ENCODE measurements around the gene ARRDC2. TPM values are rescaled to one million over a fixed set of nuclear protein-coding genes. Genes with fewer than 3 reads are reported as not detected.
A peak's percentile ranks its signal among the peaks of the same experiment; 100 is the strongest.

The ARRDC2 gene
- total RNA-seq, 6 experiments from 2014 or later, result 5.3 to 8.1 (median 7.0) TPM

DNA sequence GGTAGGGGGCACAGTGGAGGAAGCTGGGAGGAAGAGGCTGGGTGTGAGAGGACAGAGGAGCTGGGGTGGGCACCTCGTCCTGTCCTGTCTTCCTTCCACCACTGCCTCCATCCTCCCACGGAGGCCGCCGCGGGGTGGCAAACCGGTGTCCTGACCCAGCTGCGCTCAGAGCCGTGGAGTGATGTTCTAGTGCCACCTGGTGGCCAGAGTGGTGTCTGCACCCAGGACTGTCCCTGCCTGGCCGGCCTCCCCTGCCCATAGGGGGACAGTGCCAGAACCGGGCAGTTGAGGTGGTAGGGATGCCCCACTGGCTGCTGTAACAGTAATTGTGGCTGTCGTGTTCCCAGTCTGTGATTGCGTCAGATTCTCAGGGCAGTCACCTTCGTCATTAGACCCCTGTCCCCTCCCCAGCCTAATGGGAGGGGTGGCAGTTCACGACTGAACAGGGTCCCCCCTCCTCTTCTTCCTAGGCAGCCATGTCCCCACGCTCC, 11.1 kb upstream of the ARRDC2 start:
- Mint-ChIP-seq H3K4me3 (no peak overlapping the region), H3K9me3 (no peaks in the 10 kb centered on the region), H3K4me1 (ENCODE audit: low read depth) (peaks cover 12% of the 10 kb centered on the region), H3K27me3 (ENCODE audit: insufficient read depth) (peaks cover 4% of the 10 kb centered on the region), H3K27ac (peak overlapping the region; percentile 31; the same call in 1 of the 2 replicates), H3K36me3 (ENCODE audit: low read depth) (no peaks in the 10 kb centered on the region)
- peak; percentile 69 for DNase-seq
- TF ChIP-seq, protein P1, sequence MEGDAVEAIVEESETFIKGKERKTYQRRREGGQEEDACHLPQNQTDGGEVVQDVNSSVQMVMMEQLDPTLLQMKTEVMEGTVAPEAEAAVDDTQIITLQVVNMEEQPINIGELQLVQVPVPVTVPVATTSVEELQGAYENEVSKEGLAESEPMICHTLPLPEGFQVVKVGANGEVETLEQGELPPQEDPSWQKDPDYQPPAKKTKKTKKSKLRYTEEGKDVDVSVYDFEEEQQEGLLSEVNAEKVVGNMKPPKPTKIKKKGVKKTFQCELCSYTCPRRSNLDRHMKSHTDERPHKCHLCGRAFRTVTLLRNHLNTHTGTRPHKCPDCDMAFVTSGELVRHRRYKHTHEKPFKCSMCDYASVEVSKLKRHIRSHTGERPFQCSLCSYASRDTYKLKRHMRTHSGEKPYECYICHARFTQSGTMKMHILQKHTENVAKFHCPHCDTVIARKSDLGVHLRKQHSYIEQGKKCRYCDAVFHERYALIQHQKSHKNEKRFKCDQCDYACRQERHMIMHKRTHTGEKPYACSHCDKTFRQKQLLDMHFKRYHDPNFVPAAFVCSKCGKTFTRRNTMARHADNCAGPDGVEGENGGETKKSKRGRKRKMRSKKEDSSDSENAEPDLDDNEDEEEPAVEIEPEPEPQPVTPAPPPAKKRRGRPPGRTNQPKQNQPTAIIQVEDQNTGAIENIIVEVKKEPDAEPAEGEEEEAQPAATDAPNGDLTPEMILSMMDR (IDR thresholded peaks at IDR 0.05), result peak; percentile 99

DNA sequence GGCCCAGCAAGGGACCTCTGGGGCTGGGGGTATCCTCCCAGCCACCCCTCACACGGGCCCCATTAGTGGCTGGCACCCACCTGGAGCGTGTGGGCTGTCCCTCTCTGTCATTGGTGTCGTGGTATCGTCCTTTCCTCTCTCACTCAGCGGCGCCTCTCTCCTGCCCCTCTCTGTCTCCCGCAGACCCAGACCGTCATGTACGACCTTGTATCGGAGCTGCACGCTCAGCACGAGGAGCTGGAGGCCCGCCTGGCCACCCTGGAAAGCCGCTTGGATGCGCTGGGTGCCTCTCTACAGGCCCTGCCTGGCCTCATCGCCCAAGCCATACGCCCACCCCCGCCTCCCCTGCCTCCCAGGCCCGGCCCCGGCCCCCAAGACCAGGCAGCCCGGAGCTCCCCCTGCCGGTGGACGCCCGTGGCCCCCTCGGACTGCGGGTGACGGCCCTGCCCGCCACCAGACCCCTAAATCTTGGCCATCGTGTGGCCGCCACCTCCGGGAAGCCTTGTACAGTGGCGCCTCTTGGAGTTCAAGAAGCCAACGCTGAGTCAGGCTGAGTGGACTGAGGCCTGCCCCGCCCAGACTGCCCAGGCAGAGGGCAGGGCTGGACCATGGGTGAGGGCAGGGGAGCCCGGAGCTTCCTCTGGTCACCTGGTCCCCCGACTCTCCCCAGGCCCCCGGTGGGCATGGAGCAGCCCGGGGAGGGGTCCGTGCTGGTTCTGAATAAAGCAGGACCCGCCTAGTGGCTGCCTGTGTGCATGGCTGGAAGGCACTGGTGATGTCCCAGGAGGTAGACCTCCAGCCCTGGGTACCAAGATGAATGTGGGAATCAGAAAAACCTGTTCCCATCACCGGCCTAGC, 9.8 kb upstream of the ARRDC2 start:
- Mint-ChIP-seq H3K36me3 (ENCODE audit: low read depth) (no peaks in the 10 kb centered on the region), H3K27me3 (ENCODE audit: insufficient read depth) (peaks cover 4% of the 10 kb centered on the region), H3K4me1 (ENCODE audit: low read depth) (peaks cover 12% of the 10 kb centered on the region), H3K27ac (no peak overlapping the region), H3K4me3 (no peak overlapping the region), H3K9me3 (no peaks in the 10 kb centered on the region)
- DNase-seq, result no peak
- TF ChIP-seq, protein P1 (IDR thresholded peaks at IDR 0.05), result peak; percentile 68

DNA sequence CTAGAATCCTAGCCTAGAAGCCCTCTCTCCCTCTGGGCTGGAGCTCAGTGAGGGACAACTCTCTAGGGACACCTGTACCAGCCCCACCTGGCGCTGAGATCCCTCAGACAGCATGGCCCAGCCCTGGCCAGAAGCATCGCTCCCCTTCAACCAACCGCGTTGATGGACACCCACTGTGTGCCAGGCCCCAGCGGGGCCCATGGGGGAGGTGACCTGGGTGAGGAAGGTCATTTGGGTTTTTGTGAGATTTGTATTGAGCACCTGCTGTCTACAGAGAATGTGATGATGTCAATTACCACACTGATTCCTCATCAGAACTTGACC, 9.2 kb upstream of the ARRDC2 start:
- TF ChIP-seq, protein P1 (IDR thresholded peaks at IDR 0.05), result no peak
- no peaks in the 10 kb centered on the region for H3K36me3 Mint-ChIP-seq (ENCODE audit: low read depth)
- no peak overlapping the region for H3K4me3 Mint-ChIP-seq
- H3K4me1 Mint-ChIP-seq (ENCODE audit: low read depth), result peaks cover 12% of the 10 kb centered on the region
- no peaks in the 10 kb centered on the region for H3K9me3 Mint-ChIP-seq
- no peak for DNase-seq
- no peak overlapping the region for H3K27ac Mint-ChIP-seq
- H3K27me3 Mint-ChIP-seq (ENCODE audit: insufficient read depth), result peaks cover 4% of the 10 kb centered on the region

DNA sequence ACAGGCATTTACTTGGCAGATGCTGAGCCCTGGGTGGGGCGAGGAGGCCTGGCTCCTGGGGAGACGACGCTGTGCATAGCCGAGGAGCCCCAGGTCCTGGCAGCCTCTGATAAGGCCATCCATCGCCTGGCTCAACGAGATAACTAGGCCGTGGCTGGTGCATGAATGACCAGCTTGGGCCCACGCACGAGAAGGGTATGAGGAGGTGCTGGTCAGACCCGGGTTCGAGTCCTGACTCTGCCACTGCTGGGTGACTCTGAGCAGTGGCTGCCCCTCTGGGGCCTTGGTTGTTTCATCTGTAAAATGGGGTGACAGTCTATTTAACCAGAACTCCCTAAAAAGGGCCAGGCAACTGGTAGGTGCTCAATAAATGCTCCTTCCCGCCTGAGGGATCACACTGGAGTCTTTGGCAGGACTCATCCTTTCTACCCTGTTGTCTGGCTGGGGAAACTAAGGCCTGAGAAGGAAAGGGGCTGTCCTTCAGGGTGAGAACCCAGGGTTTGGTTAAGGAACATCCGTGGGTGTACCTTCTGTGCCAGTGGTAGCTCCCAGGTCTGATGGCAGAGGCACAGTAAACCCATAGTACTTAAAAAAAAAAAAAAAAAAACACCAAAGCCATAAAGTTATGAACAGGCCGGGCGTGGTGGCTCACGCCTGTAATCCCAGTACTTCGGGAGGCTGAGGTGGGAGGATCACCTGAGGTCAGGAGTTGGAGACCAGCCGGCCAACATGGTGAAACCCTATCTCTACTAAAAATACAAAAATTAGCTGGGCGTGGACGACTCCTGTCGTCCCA, 8.1 kb upstream of the ARRDC2 start:
- Mint-ChIP-seq H3K27me3 (ENCODE audit: insufficient read depth) (peaks cover 4% of the 10 kb centered on the region), H3K4me3 (peak overlapping the region; percentile 86), H3K27ac (peak overlapping the region; percentile 95), H3K4me1 (ENCODE audit: low read depth) (peaks cover 12% of the 10 kb centered on the region), H3K36me3 (ENCODE audit: low read depth) (no peaks in the 10 kb centered on the region), H3K9me3 (no peaks in the 10 kb centered on the region)
- TF ChIP-seq, protein P1 (IDR thresholded peaks at IDR 0.05), result no peak
- DNase-seq, result no peak

DNA sequence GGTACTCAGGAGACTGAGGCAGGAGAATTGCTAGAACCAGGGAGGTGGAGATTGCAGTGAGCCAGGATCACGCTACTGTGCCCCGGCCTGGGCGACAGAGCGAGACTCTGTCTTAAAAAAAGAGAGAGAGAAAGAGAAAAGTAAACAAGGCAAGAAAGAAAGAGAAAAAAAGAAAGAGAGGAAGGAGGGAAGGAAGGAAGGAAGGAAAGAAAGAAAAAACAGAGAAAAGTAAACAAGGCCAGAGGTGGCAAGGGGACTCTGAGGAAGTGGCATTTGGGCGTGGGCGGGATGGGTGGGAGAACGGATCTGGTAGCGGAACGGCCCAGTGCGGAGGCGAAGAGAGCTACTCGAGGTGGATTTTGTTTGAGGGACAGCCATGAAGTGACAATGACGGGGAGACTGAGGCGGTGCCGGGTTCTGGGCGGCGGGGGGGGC, 7.5 kb upstream of the ARRDC2 start:
- TF ChIP-seq, protein P1 (IDR thresholded peaks at IDR 0.05), result no peak
- Mint-ChIP-seq H3K4me1 (ENCODE audit: low read depth) (peaks cover 12% of the 10 kb centered on the region), H3K27me3 (ENCODE audit: insufficient read depth) (peaks cover 4% of the 10 kb centered on the region), H3K36me3 (ENCODE audit: low read depth) (no peaks in the 10 kb centered on the region), H3K27ac (peak overlapping the region; percentile 95), H3K4me3 (peak overlapping the region; percentile 86), H3K9me3 (no peaks in the 10 kb centered on the region)
- no peak for DNase-seq
